H1 (cell line): Measurements from ENCODE around the gene SLC26A6.

ENCODE experiments used
- BCL11A ChIP-seq, 2 experiments: IDR thresholded peaks; one replicate each; pipeline ENCODE4 v1.6.1; 2011; ENCODE audit warnings: low read depth in 2 of 2, low read length in 2 of 2, mild to moderate bottlenecking in 2 of 2
- EP300 ChIP-seq, 2 experiments: IDR thresholded peaks; 1 replicate in 1 of 2; 2 replicates in 1 of 2; pipeline ENCODE4 v1.6.1; 2011 to 2012; ENCODE audit warnings: low read depth in 2 of 2, low read length in 2 of 2, mild to moderate bottlenecking in 2 of 2, borderline replicate concordance in 1 of 2, inconsistent platforms in 1 of 2, moderate library complexity in 1 of 2
- EZH2 ChIP-seq: fragments of 200-600 bp; sonication (generic); IDR thresholded peaks from 2 replicates; pipeline ENCODE4 v1.7.1; 2012; ENCODE audit warnings: low read depth, mild to moderate bottlenecking, moderate library complexity, low read length, inconsistent platforms; ENCODE audit not compliant: severe bottlenecking
- POLR2A ChIP-seq, 2 experiments: IDR thresholded peaks; 1 replicate in 1 of 2; 2 replicates in 1 of 2; pipeline ENCODE4 v1.6.1; 2011; ENCODE audit warnings: low read depth in 2 of 2, low read length in 2 of 2, mild to moderate bottlenecking in 2 of 2; ENCODE audit errors: control extremely low read depth in 1 of 2
- POLR2AphosphoS5 ChIP-seq: IDR thresholded peaks from 2 replicates; pipeline ENCODE4 v1.6.1; 2011; ENCODE audit warnings: low read depth, low read length
- RAD21 ChIP-seq, 2 experiments: IDR thresholded peaks in 1 of 2; conservative IDR thresholded peaks in 1 of 2; 2 replicates each; pipeline ENCODE4 v1.6.1; 2011; ENCODE audit warnings: low read depth in 2 of 2, low read length in 2 of 2, improper control_type of control experiment in 1 of 2, inconsistent platforms in 1 of 2, mild to moderate bottlenecking in 1 of 2, moderate library complexity in 1 of 2
- TAF1 ChIP-seq: IDR thresholded peaks from 2 replicates; pipeline ENCODE4 v1.6.1; 2011; ENCODE audit warnings: mild to moderate bottlenecking, low read depth, low read length
- TAF7 ChIP-seq: optimal IDR thresholded peaks from 2 replicates; pipeline ENCODE3; 2011; ENCODE audit warnings: low read depth, mild to moderate bottlenecking, inconsistent platforms, low read length, moderate library complexity, borderline replicate concordance
- TCF12 ChIP-seq: IDR thresholded peaks from 2 replicates; pipeline ENCODE4 v1.6.1; 2011; ENCODE audit warnings: low read depth, mild to moderate bottlenecking, low read length
- YY1 ChIP-seq: IDR thresholded peaks from 2 replicates; pipeline ENCODE4 v1.6.1; 2011; ENCODE audit warnings: low read depth, mild to moderate bottlenecking, low read length
- TF ChIP-seq, protein P1 (sequence below), 3 experiments: IDR thresholded peaks; 1 replicate in 2 of 3; 2 replicates in 1 of 3; pipeline versions ENCODE4 v1.5.1 to v1.6.1; 2011; ENCODE audit warnings: low read length in 3 of 3, mild to moderate bottlenecking in 3 of 3, inconsistent platforms in 2 of 3, low read depth in 1 of 3, moderate library complexity in 1 of 3; ENCODE audit not compliant: insufficient read depth in 1 of 3; ENCODE audit errors: control extremely low read depth in 1 of 3

DNA sequence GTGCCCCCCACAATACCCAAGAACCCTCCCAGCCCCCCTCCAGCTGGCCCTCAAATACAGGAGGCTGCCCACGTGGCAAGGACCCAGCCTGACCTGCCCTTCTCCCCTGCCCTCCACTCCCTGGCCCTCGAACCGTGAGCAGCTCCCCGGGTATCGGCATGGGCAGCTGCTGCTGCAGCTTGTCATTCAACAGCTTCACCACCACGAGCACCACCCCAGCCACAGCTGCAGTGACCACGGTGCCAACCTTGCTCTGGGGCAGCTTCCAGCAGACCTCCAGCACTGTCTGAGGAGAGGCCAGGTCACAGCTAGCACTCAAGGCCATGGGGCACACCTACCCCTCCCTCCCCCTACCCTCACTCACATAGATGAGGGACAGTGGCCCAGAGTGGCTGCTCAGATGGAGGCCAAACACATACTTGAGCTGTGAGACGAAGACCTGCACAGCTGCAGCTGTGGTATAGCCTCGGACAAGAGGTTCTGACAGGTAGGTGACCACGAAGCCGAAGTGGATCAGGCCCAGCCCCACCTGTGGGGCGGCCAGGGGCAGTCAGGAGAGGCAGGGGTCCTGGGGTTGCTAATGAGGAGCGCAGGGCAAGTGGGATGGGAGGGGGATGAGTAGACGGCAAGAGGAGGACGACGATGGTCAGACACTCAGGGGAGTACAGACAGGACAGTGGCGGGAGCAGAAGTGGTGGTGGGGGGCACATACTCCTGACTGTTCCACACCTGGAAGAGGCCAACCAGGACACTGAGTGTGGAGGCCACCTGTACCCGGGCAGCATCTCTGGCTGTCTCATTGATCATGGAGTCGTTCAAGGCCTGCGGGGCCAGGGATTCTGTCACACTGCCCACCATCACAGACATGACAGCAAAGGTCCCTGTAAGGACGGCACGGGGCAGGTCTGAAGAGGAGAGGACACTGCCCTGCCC is 3.5 kb downstream of the SLC26A6 start:
- TF ChIP-seq YY1: no peak
- TF ChIP-seq, protein P1, sequence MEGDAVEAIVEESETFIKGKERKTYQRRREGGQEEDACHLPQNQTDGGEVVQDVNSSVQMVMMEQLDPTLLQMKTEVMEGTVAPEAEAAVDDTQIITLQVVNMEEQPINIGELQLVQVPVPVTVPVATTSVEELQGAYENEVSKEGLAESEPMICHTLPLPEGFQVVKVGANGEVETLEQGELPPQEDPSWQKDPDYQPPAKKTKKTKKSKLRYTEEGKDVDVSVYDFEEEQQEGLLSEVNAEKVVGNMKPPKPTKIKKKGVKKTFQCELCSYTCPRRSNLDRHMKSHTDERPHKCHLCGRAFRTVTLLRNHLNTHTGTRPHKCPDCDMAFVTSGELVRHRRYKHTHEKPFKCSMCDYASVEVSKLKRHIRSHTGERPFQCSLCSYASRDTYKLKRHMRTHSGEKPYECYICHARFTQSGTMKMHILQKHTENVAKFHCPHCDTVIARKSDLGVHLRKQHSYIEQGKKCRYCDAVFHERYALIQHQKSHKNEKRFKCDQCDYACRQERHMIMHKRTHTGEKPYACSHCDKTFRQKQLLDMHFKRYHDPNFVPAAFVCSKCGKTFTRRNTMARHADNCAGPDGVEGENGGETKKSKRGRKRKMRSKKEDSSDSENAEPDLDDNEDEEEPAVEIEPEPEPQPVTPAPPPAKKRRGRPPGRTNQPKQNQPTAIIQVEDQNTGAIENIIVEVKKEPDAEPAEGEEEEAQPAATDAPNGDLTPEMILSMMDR (IDR thresholded peaks at IDR 0.05; ENCODE audit: control extremely low read depth in 1 of 3, insufficient read depth in 1 of 3, low read depth in 1 of 3, low read length in 3 of 3): no peak
- TF ChIP-seq EZH2: no peak
- no peak for TF ChIP-seq TAF7
- TF ChIP-seq POLR2A (IDR thresholded peaks at IDR 0.05; ENCODE audit: control extremely low read depth in 1 of 2, low read depth in 2 of 2, low read length in 2 of 2): no peak
- no peak for TF ChIP-seq RAD21 (IDR thresholded peaks at IDR 0.05 in 1 of 2, conservative IDR thresholded peaks at IDR 0.05 in 1 of 2; ENCODE audit: low read depth in 2 of 2, low read length in 2 of 2)
- no peak for TF ChIP-seq EP300 (IDR thresholded peaks at IDR 0.05; ENCODE audit: borderline replicate concordance in 1 of 2, low read depth in 2 of 2, low read length in 2 of 2)
- TF ChIP-seq TAF1: no peak
- no peak for TF ChIP-seq BCL11A (IDR thresholded peaks at IDR 0.05; ENCODE audit: low read depth in 2 of 2, low read length in 2 of 2)
- TF ChIP-seq POLR2AphosphoS5: no peak
- no peak for TF ChIP-seq TCF12
